CD4-positive, alpha-beta T cell treated with Interleukin-1 beta for 1 hour (primary cell): ENCODE results near the gene IQCN.

ENCODE experiments used
- DNase-seq, 2 donors: peaks; one replicate each; pipeline ENCODE4 v3.0.0-alpha.2; 2020 to 2022

The IQCN gene

DNA sequence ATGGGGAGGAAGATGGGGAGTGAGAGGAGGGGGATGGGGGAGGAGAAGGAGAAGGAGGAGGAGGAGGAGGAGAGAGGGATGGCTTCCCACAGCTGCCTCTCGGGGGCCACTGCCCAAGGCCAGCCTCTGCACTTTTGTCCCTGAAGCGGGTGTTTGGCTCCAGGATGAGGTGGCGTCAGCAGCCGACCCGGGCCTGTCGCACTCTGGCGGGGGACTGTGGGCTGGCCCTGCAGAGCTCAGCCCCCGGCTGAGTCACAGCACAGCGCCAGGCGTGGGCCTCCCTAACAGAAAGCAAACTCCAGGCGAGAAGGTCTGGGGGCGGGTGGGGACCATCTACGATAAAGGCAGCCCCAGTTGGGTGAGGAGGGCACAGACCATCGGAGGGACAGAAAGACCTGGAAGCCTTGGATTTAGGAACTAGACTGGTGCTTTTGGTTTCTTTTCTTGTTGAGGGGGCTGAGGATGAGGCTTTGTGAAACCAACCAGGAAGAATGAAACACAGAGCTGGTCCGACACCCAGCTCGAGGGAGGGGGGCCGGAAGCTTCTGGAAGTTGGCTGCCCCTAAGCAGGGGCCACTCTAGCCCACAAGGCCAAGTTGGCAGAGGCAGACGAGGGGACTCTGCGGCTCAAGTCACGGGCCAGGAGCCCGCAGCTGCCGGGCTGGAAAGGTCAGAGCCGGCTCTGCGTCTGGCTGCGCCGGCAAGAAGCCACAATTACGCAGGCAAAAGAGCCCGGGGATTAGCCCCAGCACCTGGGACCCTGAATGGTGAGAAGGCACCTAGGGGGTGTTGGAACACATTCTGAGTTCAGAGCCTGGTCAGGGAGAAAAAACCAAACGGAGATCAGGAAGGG is 30.4 kb upstream of the IQCN start:
- peak; percentile 86 to 89 for DNase-seq

DNA sequence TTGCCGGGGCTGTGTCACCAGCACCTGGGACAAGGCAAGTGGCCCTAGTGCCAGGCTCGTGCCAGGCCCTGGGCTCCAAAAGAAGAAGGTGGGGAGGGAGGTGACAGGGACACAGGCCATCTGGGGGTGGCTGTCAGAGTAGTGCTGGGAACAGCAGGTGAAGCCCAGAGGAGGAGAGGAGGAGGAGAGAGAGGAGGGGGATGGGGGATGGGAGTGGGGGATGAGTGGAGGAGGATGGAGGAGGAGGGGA is 29.9 kb upstream of the IQCN start:
- no peak for DNase-seq

DNA sequence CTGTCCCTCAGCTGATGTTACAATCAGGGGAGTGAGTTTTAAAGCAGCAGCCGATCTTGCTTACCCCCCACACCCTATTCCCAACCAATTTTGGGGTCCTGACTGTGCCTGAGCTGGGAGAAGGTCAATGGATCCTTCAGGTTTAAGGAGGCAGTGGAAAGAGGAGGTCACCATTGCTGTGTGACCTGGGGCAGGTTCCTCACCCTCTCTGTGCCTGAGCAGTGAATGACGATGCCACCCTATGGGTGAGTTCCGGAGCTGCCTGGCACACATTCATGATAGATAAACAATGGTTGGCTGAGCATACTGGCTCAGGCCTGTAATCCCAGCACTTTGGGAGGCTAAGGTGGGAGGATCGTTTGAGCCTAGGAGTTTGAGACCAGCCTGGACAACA is 27.5 kb upstream of the IQCN start:
- no peak for DNase-seq

DNA sequence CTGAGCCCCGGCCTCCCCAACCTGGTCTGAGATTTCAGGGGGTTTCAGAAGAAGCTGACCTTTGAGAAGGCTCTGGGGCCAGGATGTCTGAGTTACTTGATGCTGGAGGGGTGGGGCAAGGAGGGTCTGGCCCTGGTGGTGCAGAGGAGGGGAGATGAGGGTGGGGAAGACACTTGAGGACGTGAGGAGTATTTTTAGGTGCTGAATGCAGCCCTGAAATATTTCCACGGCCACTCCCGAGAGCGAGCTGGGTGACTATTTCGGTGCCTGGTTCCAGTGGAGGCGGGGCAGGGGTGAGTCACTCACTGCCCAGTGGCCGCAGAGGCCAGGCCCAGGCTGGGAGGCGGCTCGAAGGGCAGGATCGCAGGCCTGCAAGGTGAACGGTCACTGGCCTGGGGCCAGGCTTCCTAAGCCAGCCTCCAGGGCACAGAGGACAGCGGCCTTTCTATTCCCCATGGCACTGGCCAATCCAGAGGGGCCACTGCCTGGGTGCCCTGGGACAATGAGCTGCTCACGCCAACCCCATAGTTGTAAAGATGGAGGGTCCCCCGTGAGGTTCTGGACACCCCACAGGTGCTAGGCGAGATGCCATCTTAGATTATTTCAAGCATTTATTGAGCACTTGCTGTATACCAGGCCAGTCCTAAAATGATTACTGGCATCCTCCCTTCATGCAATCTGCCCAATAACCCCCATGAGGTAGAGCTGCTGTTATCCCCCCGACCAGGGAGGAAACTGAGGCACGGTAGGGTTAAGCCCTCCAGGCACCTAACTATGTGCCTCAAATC is 26.9 kb upstream of the IQCN start:
- peak in 1 of 2 donors; percentile 47 for DNase-seq

DNA sequence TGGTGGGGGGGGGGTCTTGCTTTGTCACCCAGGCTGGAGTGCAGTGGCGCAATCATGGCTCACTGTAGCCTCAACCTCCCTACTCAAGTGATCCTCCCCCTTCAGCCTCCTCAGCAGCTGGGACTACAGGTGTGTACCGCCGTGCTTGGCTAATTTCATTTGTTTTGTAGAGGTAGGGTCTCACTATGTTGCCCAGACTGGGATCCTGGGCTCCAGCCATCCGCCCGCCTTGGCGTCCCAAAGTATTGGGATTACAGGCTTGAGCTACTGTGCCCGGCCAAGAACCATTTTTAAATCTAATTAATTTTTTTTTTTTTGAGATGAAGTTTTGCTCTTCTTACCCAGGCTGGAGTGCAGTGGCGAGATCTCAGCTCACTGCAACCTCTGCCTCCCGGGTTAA is 25.4 kb upstream of the IQCN start:
- no peak for DNase-seq

DNA sequence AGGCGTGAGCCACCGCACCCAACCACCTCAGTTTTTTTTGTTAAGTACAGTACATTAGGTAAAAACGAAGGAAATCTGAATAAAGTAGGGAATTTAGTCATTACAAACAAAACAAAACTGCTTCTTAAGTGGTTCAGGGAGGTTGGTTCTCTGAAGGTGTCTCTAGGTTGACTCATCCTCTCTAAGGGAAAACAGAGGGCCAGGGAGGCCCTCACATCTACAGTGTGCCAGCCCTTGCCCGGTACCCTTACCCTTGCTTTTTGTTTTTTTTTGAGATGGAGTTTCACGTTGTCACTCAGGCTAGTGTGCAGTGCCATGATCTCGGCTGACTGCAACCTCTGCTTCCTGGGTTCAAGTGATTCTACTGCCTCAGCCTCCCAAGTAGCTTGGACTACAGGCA is 24.3 kb upstream of the IQCN start:
- no peak for DNase-seq

DNA sequence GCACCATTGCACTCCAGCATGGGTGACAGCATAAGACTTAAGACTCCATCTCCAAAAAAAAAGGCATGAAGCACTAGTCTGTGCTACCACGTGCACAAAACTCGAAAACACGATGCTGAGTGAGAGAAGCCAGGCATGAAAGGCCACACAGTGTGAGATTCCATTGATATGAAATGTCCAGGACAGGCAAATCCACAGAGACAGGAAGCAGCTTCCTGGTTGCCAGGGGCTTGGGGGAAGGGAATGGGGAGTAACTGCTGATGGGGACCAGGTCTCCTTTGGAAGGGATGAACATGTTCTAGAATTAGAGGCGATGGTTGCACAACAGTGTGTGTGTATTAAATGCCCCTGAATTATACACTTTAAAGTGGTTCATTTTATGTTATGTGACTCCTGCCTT is 23.1 kb upstream of the IQCN start:
- no peak for DNase-seq

DNA sequence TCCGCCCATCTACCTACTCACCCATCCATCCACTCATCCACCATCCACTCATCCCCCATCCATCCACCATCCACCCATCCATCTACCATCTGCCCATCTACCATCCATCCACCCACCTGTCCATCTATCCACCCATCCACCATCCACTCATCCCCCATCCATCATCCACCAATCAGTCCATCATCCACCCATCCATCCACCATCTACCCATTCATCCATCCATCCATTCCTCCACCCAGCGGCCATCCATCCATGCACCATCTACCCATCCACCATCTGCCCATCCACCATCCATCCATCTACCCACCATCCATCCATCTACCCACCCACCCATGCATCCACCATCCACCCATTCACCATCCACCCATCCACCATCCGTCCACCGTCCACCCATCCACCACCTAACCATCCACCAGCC is 20.8 kb upstream of the IQCN start:
- no peak for DNase-seq

DNA sequence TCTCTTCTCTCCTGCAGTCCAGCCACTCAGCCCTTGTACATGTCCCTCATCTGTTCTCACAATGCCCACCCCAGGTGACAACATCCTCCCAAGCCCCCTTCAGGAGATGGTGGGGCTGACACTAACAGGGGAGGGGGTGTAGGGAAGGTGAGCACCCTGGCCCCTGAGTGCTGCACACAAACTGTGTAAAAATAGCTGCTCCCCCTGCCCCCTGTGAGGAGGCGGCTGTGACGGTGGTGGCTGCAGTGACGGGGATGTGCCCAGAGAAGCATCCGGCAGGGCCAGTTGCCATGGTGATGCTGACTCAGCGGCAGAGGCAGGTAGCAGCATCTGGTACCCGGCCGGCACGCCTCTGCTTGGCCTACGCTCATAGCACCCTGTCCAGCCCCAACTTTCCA is 20.2 kb upstream of the IQCN start:
- peak; percentile 94 to 95 for DNase-seq

DNA sequence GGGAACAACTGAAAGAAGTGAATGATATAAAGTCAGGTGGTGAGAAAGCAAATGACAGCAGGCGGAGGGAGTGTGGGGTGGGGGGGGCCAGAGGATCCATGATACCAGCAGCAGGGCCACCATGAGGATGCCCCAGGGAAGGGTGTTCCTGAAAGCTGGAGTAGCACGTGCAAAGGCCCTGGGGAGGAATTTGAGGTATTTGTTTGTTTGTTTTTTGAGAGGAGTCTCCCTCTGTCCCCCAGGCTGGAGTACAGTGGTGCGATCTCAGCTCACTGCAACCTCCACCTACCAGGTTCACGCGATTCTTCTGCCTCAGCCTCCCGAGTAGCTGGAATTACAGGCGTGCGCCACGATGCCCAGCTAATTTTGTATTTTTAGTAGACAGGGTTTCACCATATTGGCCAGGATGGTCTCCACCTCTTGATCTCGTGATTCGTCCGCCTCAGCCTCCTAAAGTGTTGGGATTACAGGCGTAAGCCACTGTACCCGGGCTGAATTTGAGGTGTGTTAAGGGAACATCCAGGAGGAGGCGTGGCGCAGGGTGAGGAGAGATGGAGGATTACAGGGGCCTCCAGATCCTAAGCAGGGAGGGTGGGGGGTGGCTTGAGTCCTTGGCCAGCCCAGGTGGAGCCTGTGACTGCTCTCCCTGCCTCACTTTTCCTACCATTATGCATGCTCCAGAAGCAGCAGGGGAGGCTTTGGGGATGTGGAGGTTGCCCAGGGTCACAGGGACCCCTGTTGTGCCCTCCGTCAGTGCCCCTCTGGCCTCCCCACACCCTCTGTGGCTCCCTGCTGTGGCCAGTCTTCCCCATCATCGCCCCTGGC is 19.6 kb upstream of the IQCN start:
- DNase-seq: no peak

DNA sequence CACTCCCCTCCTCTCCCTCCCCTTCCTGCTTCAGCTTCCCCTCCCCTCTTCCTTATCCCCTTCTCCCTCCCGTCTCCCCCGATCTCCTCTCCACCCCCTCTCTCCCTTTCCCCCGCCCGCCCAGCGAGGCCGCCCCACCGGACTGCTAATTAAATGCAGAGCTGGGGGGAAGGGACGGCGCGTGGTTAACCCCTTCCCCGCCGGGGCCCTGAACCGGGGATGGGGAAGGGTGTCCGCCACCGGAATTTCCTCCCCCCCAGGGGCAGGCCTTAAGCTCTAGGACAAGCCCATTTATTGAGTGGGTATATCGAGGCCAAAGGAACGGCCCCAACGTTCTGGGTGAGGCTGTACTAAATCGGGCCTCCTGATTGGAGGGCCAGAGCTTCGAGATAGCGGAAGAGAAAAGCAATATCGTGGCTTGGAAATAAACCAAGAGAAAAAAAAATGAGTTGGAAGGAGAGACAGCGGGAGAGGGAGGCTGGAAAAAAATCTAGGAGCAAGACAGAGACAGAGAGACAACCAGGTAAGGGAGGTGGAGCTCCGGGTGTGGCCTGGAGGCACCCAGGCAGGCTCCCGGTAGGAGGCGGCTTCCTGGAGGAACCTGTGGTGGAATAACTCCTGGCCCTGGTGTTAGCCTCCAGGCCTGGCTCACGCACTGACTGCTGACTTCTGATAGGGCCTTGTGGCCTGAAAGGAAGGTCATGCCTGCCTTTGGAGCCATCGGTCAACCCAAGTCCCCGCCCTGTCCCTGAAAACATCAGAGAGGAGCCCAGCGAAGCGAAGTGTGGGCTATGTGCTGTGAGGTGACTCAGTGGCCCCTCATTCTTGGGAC is 18.8 kb upstream of the IQCN start:
- peak; percentile 65 to 66 for DNase-seq

DNA sequence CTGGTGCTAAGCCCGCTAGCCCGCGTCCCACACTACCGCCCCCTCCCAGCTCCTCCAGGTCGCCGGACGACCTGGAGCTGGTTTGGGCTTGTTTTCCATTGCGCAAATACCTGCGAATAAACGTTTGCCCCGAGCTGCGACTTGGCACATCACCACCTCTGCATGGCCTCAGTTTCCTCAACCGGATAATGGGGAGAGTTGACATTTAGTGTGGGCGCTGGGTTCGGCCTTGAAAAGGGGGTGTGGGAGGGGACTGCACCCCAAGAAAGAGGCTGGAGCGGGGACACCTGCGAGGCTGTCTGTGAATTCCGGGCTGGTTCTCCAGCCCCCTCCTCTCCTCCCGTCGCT is 18.2 kb upstream of the IQCN start:
- DNase-seq: no peak

DNA sequence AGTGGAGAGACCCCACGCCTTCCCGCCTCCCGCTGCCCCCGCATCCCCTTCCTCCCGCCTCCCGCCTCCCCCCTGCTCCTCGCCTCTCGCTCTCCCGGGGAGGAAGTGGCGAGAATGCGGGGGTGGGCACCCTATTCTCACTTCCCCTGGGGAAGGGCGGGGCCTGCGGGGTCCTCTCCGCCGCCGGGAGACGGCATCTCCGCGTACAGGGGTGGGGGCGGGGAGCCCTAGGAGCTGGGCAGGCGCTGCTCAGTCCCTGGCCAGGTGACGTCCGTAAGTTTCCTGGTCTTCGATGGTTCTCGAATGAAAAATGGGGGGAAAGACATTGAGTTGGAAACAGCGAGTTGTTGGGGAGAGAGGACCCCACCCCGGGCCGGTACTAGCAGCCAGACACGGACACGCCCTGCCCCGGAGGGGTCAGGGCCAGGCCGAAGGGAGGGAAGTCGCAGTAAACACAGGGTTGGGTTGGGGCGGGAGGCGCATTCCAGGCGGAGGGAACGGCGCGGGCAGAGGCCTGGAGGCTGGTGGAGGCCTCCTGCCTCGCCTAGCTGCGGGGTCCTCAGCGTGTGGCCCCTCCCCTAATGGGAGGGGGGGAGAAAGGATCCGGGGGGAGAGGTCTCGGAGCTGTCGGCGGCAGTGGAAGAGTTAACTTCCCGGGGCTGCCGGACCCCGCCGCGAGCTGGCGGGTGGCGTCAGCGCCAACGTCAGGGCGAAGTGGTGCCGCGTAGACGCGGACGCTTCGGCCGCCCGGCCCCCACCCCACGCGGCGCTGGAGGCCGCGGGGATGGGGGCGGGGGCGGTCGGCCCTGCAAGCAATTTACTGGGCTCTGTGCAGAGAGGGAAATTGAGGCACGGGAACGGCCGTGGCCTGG is 17.6 kb upstream of the IQCN start:
- DNase-seq: peak; percentile 85 to 91

DNA sequence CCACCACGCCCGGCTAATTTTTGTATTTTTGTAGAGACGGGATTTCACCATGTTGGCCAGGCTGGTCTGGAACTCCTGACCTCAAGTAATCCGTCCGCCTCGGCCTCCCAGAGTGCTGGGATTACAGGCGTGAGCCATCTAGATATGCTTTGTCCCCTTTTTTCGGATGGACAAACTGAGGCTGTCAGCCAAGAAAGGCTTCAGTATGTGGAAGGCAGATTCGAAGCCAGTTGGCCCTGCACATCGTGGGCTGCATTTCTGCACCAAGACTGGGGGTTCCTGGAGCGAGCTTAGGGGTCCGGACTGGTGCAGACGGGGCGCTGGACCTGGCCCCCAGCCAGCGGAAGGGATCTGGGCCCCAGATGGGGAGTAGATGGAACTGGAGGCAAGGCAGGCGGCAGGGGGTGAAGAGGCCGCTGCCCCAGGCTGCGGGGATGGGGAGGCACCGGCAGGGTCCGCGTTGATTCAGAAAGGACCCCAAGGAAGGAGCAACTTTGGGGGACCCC is 16.8 kb upstream of the IQCN start:
- DNase-seq: peak in 1 of 2 donors; percentile 37

DNA sequence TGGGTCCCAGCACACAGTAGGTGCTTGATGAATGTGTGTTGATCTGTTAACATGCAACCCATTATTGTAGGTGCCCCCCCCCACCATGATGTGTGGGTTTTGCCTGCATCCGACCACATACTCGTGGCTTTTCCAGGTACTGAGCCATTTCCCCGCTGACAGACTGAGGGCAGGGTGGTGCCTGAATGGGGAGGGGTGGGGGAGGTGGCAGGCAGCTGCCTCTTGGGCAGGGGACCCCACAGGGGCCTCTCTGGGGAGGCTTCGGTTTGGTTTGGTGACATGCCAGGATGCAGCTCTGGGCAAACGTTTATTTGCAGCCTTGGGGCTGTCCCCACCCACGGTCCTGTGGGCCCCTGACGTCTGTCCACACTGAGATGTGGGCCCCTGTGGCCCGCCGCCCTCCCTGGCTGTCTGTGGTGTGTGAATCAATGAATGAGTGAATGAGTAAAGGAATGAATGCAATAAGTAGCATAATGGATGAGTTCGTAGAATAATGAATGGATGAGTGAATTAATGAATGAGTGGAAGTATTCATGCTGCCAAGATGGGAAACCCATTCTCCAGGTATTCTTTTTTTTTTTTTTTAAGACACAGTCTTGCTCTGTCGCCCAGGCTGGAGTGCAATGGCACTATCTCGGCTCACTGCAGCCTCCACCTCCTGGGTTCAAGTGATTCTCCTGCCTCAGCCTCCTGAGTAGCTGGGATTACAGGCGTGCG is 16.2 kb upstream of the IQCN start:
- DNase-seq: peak; percentile 92 to 93

DNA sequence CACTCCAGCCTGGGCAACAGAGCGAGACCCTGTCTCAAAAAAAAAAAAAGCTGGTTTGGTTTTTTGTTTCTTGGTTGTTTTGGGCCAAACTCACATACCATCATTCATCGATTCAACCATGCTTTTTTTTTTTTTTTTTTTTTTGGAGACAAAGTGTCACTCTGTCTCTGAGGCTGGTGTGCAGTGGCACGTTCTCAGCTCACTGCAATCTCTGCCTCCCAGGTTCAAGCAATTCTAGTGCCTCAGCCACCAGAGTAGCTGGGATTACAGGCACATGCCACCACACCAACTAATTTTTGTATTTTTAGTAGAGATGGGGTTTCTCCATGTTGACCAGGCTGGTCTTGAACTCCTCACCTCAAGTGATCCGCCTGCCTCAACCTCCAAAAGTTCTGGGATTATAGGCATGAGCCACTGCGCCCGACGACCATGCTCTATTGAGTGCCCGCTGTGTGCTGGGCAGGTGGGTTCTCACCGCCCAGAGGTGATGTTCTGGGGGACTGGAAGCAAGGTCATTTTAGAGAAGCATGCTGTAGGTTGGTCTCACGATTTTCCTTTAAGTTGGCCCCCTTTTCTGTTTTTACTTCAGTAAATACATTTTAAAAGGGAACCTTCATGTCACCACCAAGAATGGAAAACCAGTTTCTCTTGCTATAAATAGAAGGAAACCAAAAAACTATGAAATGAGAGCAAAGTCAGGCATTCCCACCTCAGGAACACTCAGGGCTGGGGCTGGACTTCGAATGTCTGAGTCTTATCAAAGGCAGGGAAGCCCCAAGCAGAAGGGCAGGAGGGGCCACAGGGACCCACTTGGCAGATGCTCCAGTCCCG is 15.4 kb upstream of the IQCN start:
- no peak for DNase-seq

DNA sequence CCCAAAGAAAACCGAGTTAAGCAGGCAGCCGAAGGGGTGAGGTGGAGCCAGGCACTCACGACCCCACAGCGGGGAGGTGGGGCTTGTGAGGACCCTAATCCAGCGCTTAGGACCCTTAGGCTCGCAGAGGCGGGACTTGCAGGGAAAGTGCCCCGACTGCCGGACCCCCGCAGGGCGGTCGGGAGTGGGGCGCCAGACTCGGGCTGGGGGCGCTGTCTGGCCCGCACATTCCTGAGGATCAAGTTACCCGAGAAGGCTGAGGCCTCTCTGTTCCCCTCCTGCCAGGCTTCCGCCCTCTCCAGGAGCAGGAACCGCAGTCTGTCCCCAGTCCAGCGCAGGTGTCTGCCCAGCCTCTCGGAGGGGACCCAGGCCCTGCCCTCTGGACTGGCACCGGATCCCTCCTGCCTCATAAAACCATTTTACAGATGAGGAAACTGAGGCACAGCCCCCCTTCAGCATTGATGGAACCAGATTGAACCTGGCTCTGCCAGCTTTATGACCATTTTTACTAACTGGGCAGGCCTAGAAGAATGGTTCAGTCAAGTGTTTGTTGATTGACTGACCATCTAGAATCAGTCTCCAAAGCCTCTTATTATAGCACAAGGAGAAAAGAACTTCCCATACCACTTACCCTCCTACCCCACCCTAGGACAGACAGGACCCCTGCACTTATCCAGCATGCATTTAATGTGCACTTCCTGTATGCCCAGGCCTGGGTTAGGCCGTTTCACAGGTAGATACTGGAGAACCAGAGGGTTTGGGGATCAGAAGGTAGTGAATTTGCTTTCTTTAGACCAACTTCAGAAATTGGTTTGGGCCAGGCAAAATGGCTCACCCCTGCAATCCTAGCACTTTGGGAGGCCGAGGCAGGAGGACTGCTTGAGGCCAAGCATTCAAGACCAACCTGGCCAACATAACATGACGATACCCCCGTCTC is 13.9 kb upstream of the IQCN start:
- no peak for DNase-seq

DNA sequence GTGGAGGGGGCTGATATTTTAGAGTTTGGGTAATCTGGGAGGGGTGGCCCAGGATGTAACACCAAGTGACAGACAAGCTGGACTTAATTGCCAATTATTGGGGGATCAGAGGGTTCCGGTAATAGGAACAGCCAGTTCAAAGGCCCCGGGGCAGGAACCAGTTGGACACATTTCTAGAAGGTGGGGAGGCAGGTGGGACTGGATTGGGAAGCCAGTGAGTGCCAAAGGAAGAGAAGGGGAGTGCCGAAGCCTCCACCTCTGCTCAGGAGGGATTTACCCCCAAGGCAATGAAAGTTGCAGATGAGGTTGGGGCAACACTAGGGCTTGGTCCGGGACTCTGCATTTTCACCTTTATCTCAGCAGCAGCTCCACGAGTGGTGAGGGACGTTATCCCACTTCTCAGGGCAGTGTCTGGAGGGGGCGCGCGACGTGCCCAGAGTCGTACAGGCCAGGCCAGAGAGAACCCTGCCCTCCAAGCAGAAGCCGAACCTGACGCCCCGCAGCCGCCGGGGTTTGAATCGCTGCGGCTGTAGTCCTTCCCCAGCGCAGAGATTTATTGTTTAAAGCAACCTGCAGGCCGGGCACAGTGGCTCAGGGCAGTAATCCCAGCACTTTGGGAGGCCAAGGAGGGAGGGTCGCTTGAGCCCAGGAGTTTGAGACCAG is 12.9 kb upstream of the IQCN start:
- no peak for DNase-seq
